GM18505 (cell line): ENCODE measurements around the gene EIF5.

Experiments
- ATAC-seq: cut with Tn5 transposase; IDR thresholded peaks from one replicate; pipeline ENCODE4 v1.9.1; 2021; ENCODE audit not compliant: unreplicated experiment
- POLR2A ChIP-seq: IDR thresholded peaks from 4 replicates; pipeline ENCODE4 v1.6.1; 2011; ENCODE audit warnings: borderline replicate concordance; ENCODE audit not compliant: insufficient read depth, insufficient read length; ENCODE audit errors: extremely low read depth

EIF5 gene

GRCh38 chr14:103382376-103382775, 48.3 kb downstream of the EIF5 start:
- no peak for ATAC-seq
- no peak for TF ChIP-seq POLR2A

- no peak for TF ChIP-seq POLR2A
- peak; percentile 3 for ATAC-seq
Observed at GRCh38 chr14:103384450-103385151, 50.6 kb downstream of the EIF5 start.

GRCh38 chr14:103385152-103385928, 51.3 kb downstream of the EIF5 start, which contains the start of gene MARK3:
TSS of gene MARK3 (plus strand) at chr14:103385415. CDS start at chr14:103386030, 615 bp downstream.
- ATAC-seq: peak; percentile 93
- peak; percentile 87 for TF ChIP-seq POLR2A

- no peak for ATAC-seq
- peak; percentile 33 for TF ChIP-seq POLR2A
Observed at GRCh38 chr14:103385929-103386712, 52.1 kb downstream of the EIF5 start.

- no peak for TF ChIP-seq POLR2A
- ATAC-seq: no peak
Observed at GRCh38 chr14:103386713-103387329, 52.8 kb downstream of the EIF5 start.

GRCh38 chr14:103388664-103389063, 54.6 kb downstream of the EIF5 start:
- no peak for ATAC-seq
- no peak for TF ChIP-seq POLR2A

- ATAC-seq: no peak
- TF ChIP-seq POLR2A: no peak
Observed at GRCh38 chr14:103390605-103391004, 56.6 kb downstream of the EIF5 start.

- no peak for ATAC-seq
- TF ChIP-seq POLR2A: no peak
Observed at GRCh38 chr14:103391048-103391447, 57.0 kb downstream of the EIF5 start.

GRCh38 chr14:103392106-103392505, 58.1 kb downstream of the EIF5 start:
- TF ChIP-seq POLR2A: no peak
- ATAC-seq: no peak

- ATAC-seq: no peak
- TF ChIP-seq POLR2A: no peak
Observed at GRCh38 chr14:103392572-103392971, 58.5 kb downstream of the EIF5 start.

- no peak for ATAC-seq
- TF ChIP-seq POLR2A: no peak
Observed at GRCh38 chr14:103393070-103393469, 59.0 kb downstream of the EIF5 start.

GRCh38 chr14:103393676-103394626, 59.9 kb downstream of the EIF5 start:
- no peak for ATAC-seq
- TF ChIP-seq POLR2A: no peak
